ENCODE results near the gene APLN.

GRCh38 chrX:129679901-129680300, 25.1 kb upstream of the APLN start:
- no peak for TF ChIP-seq POLR2A (IDR thresholded peaks at IDR 0.05)
- TF ChIP-seq CTCF (IDR thresholded peaks at IDR 0.05) = no peak

Data from testis (tissue), 2 donors.